Sigmoid colon (tissue), 7 donors: Measurements from ENCODE around the gene PARP6. TPM values are rescaled to one million over a fixed set of nuclear protein-coding genes. Genes with fewer than 3 reads are reported as not detected.

Experiments
- DNase-seq: peaks from one replicate; pipeline ENCODE4 v3.0.0-alpha.2; 2019
- H3K27ac ChIP-seq, 4 donors: fragments of 200-600 bp; sonication (generic); one replicate each; pipeline ENCODE4 v1.5.1; 2016 to 2019; ENCODE audit warnings: mild to moderate bottlenecking in 1 of 4
- H3K27me3 ChIP-seq, 3 donors: fragments of 200-600 bp; sonication (generic); one replicate each; pipeline ENCODE4 v1.5.1; 2019; ENCODE audit warnings: mild to moderate bottlenecking in 1 of 3
- H3K36me3 ChIP-seq, 4 donors: fragments of 200-600 bp; sonication (generic); one replicate each; pipeline ENCODE4 v1.5.1; 2016 to 2019
- H3K4me1 ChIP-seq, 4 donors: fragments of 200-600 bp; sonication (generic); one replicate each; pipeline ENCODE4 v1.5.1; 2017 to 2019
- H3K4me3 ChIP-seq, 4 donors: fragments of 200-600 bp; sonication (generic); one replicate each; pipeline ENCODE4 v1.5.1; 2017 to 2019; ENCODE audit warnings: mild to moderate bottlenecking in 2 of 4, moderate library complexity in 1 of 4
- H3K9me3 ChIP-seq, 4 donors: fragments of 200-600 bp in 3 of 4; sonication (generic) in 3 of 4; one replicate each; pipeline versions ENCODE4 v1.5.1 to v1.6.1; 2013 to 2019
- CTCF ChIP-seq, 4 experiments: fragments of 450-650 bp in 3 of 4; fragments of 200-600 bp in 1 of 4; IDR thresholded peaks; one replicate each; pipeline ENCODE4 v1.5.1; 2016 to 2019; ENCODE audit warnings: antibody characterized with exemption in 4 of 4, mild to moderate bottlenecking in 3 of 4, moderate library complexity in 2 of 4
- EP300 ChIP-seq, 4 donors: sonication (generic); formaldehyde crosslinking; IDR thresholded peaks; one replicate each; pipeline ENCODE4 v1.6.1; 2017; ENCODE audit warnings: antibody characterized with exemption in 4 of 4
- POLR2A ChIP-seq, 2 donors: fragments of 450-650 bp; IDR thresholded peaks; one replicate each; pipeline ENCODE4 v1.6.1; 2016; ENCODE audit warnings: antibody characterized with exemption in 2 of 2, mild to moderate bottlenecking in 2 of 2, moderate library complexity in 2 of 2
- POLR2AphosphoS5 ChIP-seq, 4 donors: sonication (generic); formaldehyde crosslinking; IDR thresholded peaks; one replicate each; pipeline ENCODE4 v1.6.1; 2017; ENCODE audit warnings: antibody characterized with exemption in 4 of 4
- WGBS, 2 donors: extraction: QIAGEN DNeasy Blood & Tissue Kit; methylation state at CpG; one replicate each; pipeline ENCODE4 v1.1.7; 2013; 5-methylcytosine and 5-hydroxymethylcytosine counted together
- intact Hi-C: fragments of 100-400 bp; cut with DNase I; formaldehyde crosslinking; loops from one replicate; pipeline ENCODE4 v1.15.1; 2023
- polyA plus RNA-seq, 3 donors: library from polyadenylated mRNA; stranded (reverse); fragments of 200-250 nt; gene quantifications; one replicate each; pipeline ENCODE4 v1.2.3, GENCODE V29; 2013
- total RNA-seq, 4 donors: library from RNA; depleted of rRNA; stranded (reverse); fragments of >200 nt; gene quantifications; one replicate each; pipeline ENCODE4 v1.1.0, GENCODE V29; 2016
- donor health status: healthy with polysubstance abuse.
- donor health status: Bipolar disorder and iron deficiency.
- donor health status: healthy.

The PARP6 gene
- total and polyA plus RNA-seq, 7 donors, result 12.5 to 103 (median 41.5) TPM

GRCh38 chr15:72252663-72253299, 19.6 kb downstream of the PARP6 start:
- H3K27ac ChIP-seq, result no peak overlapping the region
- no peaks in the 10 kb centered on the region for H3K4me1 ChIP-seq
- no peaks in the 10 kb centered on the region for H3K9me3 ChIP-seq
- peaks cover 30 to 96% (median 72%) of the 10 kb centered on the region in 4 donors for H3K36me3 ChIP-seq
- no peak overlapping the region for H3K4me3 ChIP-seq
- H3K27me3 ChIP-seq, result no peaks in the 10 kb centered on the region
- DNase-seq, result no peak
- 97% methylated on average over 10 of the region's 10 CpGs for WGBS, 2 donors
- TF ChIP-seq CTCF (IDR thresholded peaks at IDR 0.05), result no peak
- TF ChIP-seq EP300 (IDR thresholded peaks at IDR 0.05), result no peak
- no peak for TF ChIP-seq POLR2A (IDR thresholded peaks at IDR 0.05)
- no peak for TF ChIP-seq POLR2AphosphoS5 (IDR thresholded peaks at IDR 0.05)
- intact Hi-C loops, result no loop called here

DNA sequence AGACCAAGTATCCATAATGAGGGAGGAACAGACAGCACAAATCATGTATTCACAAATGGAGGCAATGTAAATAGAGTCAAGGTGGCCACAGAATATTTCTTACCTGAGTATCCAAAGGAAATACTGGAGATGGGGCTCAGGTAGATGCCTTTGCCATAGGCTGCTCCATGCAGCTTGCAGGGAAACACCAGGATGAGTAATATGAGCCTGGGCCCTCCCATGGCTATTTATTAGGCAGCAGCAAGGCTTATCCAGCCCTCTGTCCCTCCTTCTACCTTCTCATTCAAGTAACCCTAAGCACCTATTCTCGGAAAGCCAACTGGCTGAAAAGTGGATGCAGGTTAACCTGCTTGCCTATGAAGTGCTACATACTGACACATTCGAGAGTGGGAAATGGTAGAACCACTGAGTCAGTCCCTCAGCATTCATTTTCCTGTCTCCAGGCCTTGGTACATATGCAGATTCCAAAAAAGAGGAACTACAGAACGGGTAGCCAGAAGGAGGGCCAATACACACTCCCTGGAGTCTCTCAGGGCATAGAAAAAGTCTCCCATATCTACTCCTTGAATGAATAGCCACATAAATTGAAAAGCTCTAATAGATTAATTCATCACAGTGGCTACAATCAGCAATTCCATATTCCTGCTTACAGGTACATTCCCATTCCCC, 23.1 kb downstream of the PARP6 start:
- H3K9me3 ChIP-seq, result no peaks in the 10 kb centered on the region
- H3K27me3 ChIP-seq, result no peaks in the 10 kb centered on the region
- no peaks in the 10 kb centered on the region for H3K4me1 ChIP-seq
- DNase-seq, result no peak
- no peak overlapping the region for H3K4me3 ChIP-seq
- no peak for TF ChIP-seq CTCF (IDR thresholded peaks at IDR 0.05)
- TF ChIP-seq POLR2A (IDR thresholded peaks at IDR 0.05), result no peak
- no peak for TF ChIP-seq EP300 (IDR thresholded peaks at IDR 0.05)
- TF ChIP-seq POLR2AphosphoS5 (IDR thresholded peaks at IDR 0.05), result no peak
- peaks cover 14 to 93% (median 47%) of the 10 kb centered on the region in 4 donors for H3K36me3 ChIP-seq
- H3K27ac ChIP-seq, result no peak overlapping the region
- intact Hi-C loops, result no loop called here
- WGBS, 2 donors, result 83 to 87% methylated on average over 3 of the region's 3 CpGs

- WGBS, 2 donors, result 93 to 98% methylated on average over 1 of the region's 1 CpG
- H3K4me3 ChIP-seq, result no peak overlapping the region
- H3K36me3 ChIP-seq, result peaks cover 9 to 93% (median 46%) of the 10 kb centered on the region in 4 donors
- H3K27ac ChIP-seq, result no peak overlapping the region
- intact Hi-C loops, result no loop called here
- H3K9me3 ChIP-seq, result no peaks in the 10 kb centered on the region
- no peak for DNase-seq
- no peaks in the 10 kb centered on the region for H3K27me3 ChIP-seq
- TF ChIP-seq EP300 (IDR thresholded peaks at IDR 0.05), result no peak
- no peak for TF ChIP-seq POLR2A (IDR thresholded peaks at IDR 0.05)
- TF ChIP-seq CTCF (IDR thresholded peaks at IDR 0.05), result no peak
- no peak for TF ChIP-seq POLR2AphosphoS5 (IDR thresholded peaks at IDR 0.05)
- no peaks in the 10 kb centered on the region for H3K4me1 ChIP-seq
Measured at GRCh38 chr15:72248514-72248913, 23.8 kb downstream of the PARP6 start.

- no peak for DNase-seq
- Histone ChIP-seq H3K4me1 (peaks cover 0 to 1% (median 0%) of the 10 kb centered on the region in 4 donors), H3K9me3 (no peaks in the 10 kb centered on the region), H3K4me3 (no peak overlapping the region), H3K27ac (no peak overlapping the region), H3K36me3 (peaks cover 9 to 80% (median 29%) of the 10 kb centered on the region in 4 donors), H3K27me3 (no peaks in the 10 kb centered on the region)
- WGBS, 2 donors, result 79 to 90% methylated on average over 2 of the region's 2 CpGs
- intact Hi-C loops, result no loop called here
- TF ChIP-seq POLR2AphosphoS5 (IDR thresholded peaks at IDR 0.05) (no peak), CTCF (IDR thresholded peaks at IDR 0.05) (no peak), EP300 (IDR thresholded peaks at IDR 0.05) (no peak), POLR2A (IDR thresholded peaks at IDR 0.05) (no peak)
Measured at GRCh38 chr15:72242775-72243370, 29.5 kb downstream of the PARP6 start.
